Kidney (tissue), 14 donors: Measurements from ENCODE around the gene SDHAF2. TPM values are rescaled to one million over a fixed set of nuclear protein-coding genes. Genes with fewer than 3 reads are reported as not detected.

Source experiments
- DNase-seq, 5 donors: peaks; one replicate each; pipeline ENCODE4 v3.0.0-alpha.2; 2013 to 2020
- FAIRE-seq: peaks from 2 replicates; lab custom pipeline; 2012; peaks lifted over from hg19 to GRCh38; lab: Jason Lieb, UNC
- H3K27ac ChIP-seq, 2 donors: one replicate each; pipeline ENCODE4 v1.7.0; 2013; ENCODE audit warnings: low read depth in 2 of 2, low read length in 2 of 2, inconsistent platforms in 1 of 2
- H3K27me3 ChIP-seq: one replicate; pipeline ENCODE4 v1.7.1; 2013; ENCODE audit warnings: low read length, inconsistent platforms; ENCODE audit not compliant: control insufficient read depth, insufficient read depth
- H3K36me3 ChIP-seq, 3 donors: one replicate each; pipeline versions ENCODE4 v1.7.0 to v1.7.1; 2013; ENCODE audit warnings: low read length in 3 of 3, control low read depth in 1 of 3, inconsistent platforms in 1 of 3; ENCODE audit not compliant: insufficient read depth in 3 of 3, control insufficient read depth in 2 of 3
- H3K4me1 ChIP-seq, 3 donors: one replicate each; pipeline versions ENCODE4 v1.7.0 to v1.7.1; 2013; ENCODE audit warnings: low read length in 3 of 3, inconsistent platforms in 1 of 3, low read depth in 1 of 3; ENCODE audit not compliant: control insufficient read depth in 2 of 3, insufficient read depth in 2 of 3
- H3K4me3 ChIP-seq, 3 donors: one replicate each; pipeline versions ENCODE4 v1.7.0 to v1.8.1; 2013; ENCODE audit warnings: low read length in 3 of 3, control low read depth in 1 of 3, inconsistent platforms in 1 of 3
- H3K9ac ChIP-seq, 3 donors: one replicate each; pipeline versions ENCODE4 v1.7.0 to v1.7.1; 2013; ENCODE audit warnings: low read length in 3 of 3, control low read depth in 1 of 3, inconsistent platforms in 1 of 3
- H3K9me3 ChIP-seq, 3 donors: one replicate each; pipeline versions ENCODE4 v1.7.0 to v1.7.1; 2013; ENCODE audit warnings: low read length in 3 of 3, control low read depth in 1 of 3, inconsistent platforms in 1 of 3; ENCODE audit not compliant: control insufficient read depth in 2 of 3, insufficient read depth in 1 of 3
- CTCF ChIP-seq: IDR thresholded peaks from 3 replicates; pipeline ENCODE4 v1.5.1; 2012; ENCODE audit warnings: mild to moderate bottlenecking, moderate library complexity, borderline replicate concordance; ENCODE audit not compliant: insufficient read depth; ENCODE audit errors: extremely low read depth
- intact Hi-C: fragments of 100-400 bp; cut with DNase I; formaldehyde crosslinking; loops from one replicate; pipeline ENCODE4 v1.11.1; 2022
- polyA plus RNA-seq: library from polyadenylated mRNA; stranded (reverse); fragments of 350-450 nt; fragmentation: Illumina TruSeq; extraction: RNeasy Lipid Tissue Mini Kit (QIAGEN cat#74804); gene quantifications from one replicate; pipeline ENCODE4 v1.2.3, GENCODE V29; 2014; ENCODE audit warnings: low read depth, low replicate concordance; ENCODE audit not compliant: insufficient read depth
- total RNA-seq: library from RNA; stranded (reverse); fragmentation: NEBNext Ultra II Directional; extraction: Animal tissue kit (Norgen Biotek cat#: 25700); gene quantifications from one replicate; pipeline ENCODE4 v1.2.1, GENCODE V29; 2021
- donor health status: control.
- donor health status: control.
- donor health status: control.
- donor health status: control.
- donor health status: control.
- donor health status: DM: yes; HTN: yes; CAD: no.
- donor health status: Normal renal cell carcinoma (clear cell type).

Gene SDHAF2
- total and polyA plus RNA-seq, 2 donors from 2014 or later = 40.7 to 77.1 TPM

- no peak overlapping the region for H3K9ac ChIP-seq
- H3K27ac ChIP-seq = no peak overlapping the region
- H3K9me3 ChIP-seq = no peaks in the 10 kb centered on the region
- no peak for TF ChIP-seq CTCF
- no peak for DNase-seq
- no peak for FAIRE-seq
- no peaks in the 10 kb centered on the region for H3K27me3 ChIP-seq
- H3K36me3 ChIP-seq = no peaks in the 10 kb centered on the region
- peaks cover 0 to 6% (median 6%) of the 10 kb centered on the region in 3 donors for H3K4me1 ChIP-seq
- no peak overlapping the region for H3K4me3 ChIP-seq
- intact Hi-C loops = no loop called here
Measured at GRCh38 chr11:61480261-61480993, 50.5 kb downstream of the SDHAF2 start.

- Histone ChIP-seq H3K4me1 (peaks cover 0 to 6% (median 6%) of the 10 kb centered on the region in 3 donors), H3K36me3 (no peaks in the 10 kb centered on the region), H3K27me3 (no peaks in the 10 kb centered on the region), H3K9ac (no peak overlapping the region), H3K27ac (no peak overlapping the region), H3K4me3 (no peak overlapping the region), H3K9me3 (no peaks in the 10 kb centered on the region)
- DNase-seq (peak in 4 of 5 donors; percentile 86 to 91 (median 88)), FAIRE-seq (no peak)
- intact Hi-C loops = no loop called here
- TF ChIP-seq CTCF = no peak
Measured at GRCh38 chr11:61480994-61481335, 51.0 kb downstream of the SDHAF2 start.

- DNase-seq (no peak), FAIRE-seq (no peak)
- Histone ChIP-seq H3K9me3 (no peaks in the 10 kb centered on the region), H3K36me3 (no peaks in the 10 kb centered on the region), H3K27me3 (no peaks in the 10 kb centered on the region), H3K4me3 (no peak overlapping the region), H3K4me1 (peaks cover 0 to 6% (median 6%) of the 10 kb centered on the region in 3 donors), H3K27ac (no peak overlapping the region), H3K9ac (no peak overlapping the region)
- intact Hi-C loops = no loop called here
- no peak for TF ChIP-seq CTCF
Measured at GRCh38 chr11:61481806-61482205, 51.9 kb downstream of the SDHAF2 start.
